Ishikawa (cell line): ENCODE measurements around the gene ONECUT3.

ENCODE experiments used
- CEBPB ChIP-seq: IDR thresholded peaks from 2 replicates; pipeline ENCODE4 v1.6.1; 2012
- CREB1 ChIP-seq: IDR thresholded peaks from 2 replicates; pipeline ENCODE4 v1.6.1; 2012; ENCODE audit warnings: low read depth
- EGR1 ChIP-seq: IDR thresholded peaks from 2 replicates; pipeline ENCODE4 v1.6.1; 2012
- EP300 ChIP-seq: IDR thresholded peaks from 2 replicates; pipeline ENCODE4 v1.6.1; 2012; ENCODE audit warnings: borderline replicate concordance
- FOXM1 ChIP-seq: IDR thresholded peaks from 2 replicates; pipeline ENCODE4 v1.6.1; 2012; ENCODE audit warnings: low read depth, borderline replicate concordance
- MAX ChIP-seq: IDR thresholded peaks from 2 replicates; pipeline ENCODE4 v1.6.1; 2012
- NFIC ChIP-seq: IDR thresholded peaks from 2 replicates; pipeline ENCODE4 v1.6.1; 2012
- RAD21 ChIP-seq: IDR thresholded peaks from 2 replicates; pipeline ENCODE4 v1.6.1; 2012; ENCODE audit warnings: low read depth
- REST ChIP-seq: IDR thresholded peaks from 2 replicates; pipeline ENCODE4 v1.6.1; 2012; ENCODE audit warnings: low read depth, mild to moderate bottlenecking
- TAF1 ChIP-seq: IDR thresholded peaks from 2 replicates; pipeline ENCODE4 v1.6.1; 2012; ENCODE audit warnings: low read depth, mild to moderate bottlenecking
- TCF12 ChIP-seq: IDR thresholded peaks from 2 replicates; pipeline ENCODE4 v1.6.1; 2012; ENCODE audit warnings: low read depth
- TEAD4 ChIP-seq: IDR thresholded peaks from 2 replicates; pipeline ENCODE4 v1.6.1; 2012
- USF1 ChIP-seq: IDR thresholded peaks from 2 replicates; pipeline ENCODE4 v1.6.1; 2012
- YY1 ChIP-seq: IDR thresholded peaks from 2 replicates; pipeline ENCODE4 v1.6.1; 2012; ENCODE audit warnings: low read depth
- ZBTB7A ChIP-seq: IDR thresholded peaks from 2 replicates; pipeline ENCODE4 v1.6.1; 2012; ENCODE audit warnings: low read depth

ONECUT3 gene

GRCh38 chr19:1756705-1757465 lies 3.6 kb downstream of the ONECUT3 start:
- TF ChIP-seq EP300 (no peak), FOXM1 (no peak), CEBPB (no peak), TAF1 (no peak), ZBTB7A (no peak), CREB1 (no peak), RAD21 (no peak), TEAD4 (no peak), TCF12 (no peak), USF1 (no peak), REST (no peak), EGR1 (no peak), NFIC (no peak), MAX (no peak), YY1 (no peak)

- TF ChIP-seq MAX (no peak), TEAD4 (no peak), ZBTB7A (no peak), USF1 (no peak), CREB1 (no peak), NFIC (no peak), TAF1 (no peak), REST (no peak), FOXM1 (no peak), RAD21 (no peak), CEBPB (no peak), TCF12 (no peak), EP300 (no peak), EGR1 (no peak), YY1 (no peak)
Observed at GRCh38 chr19:1757468-1758230, 4.3 kb downstream of the ONECUT3 start.

- TF ChIP-seq YY1 (no peak), TAF1 (no peak), REST (no peak), MAX (no peak), CEBPB (no peak), RAD21 (no peak), CREB1 (no peak), TEAD4 (no peak), NFIC (no peak), TCF12 (no peak), EP300 (no peak), FOXM1 (no peak)
Observed at GRCh38 chr19:1758231-1758577, 4.9 kb downstream of the ONECUT3 start.
